Measurements from ENCODE around the gene ZNF445.

The ZNF445 gene

GRCh38 chr3:44446929-44447328 is 30.5 kb downstream of the ZNF445 start:
- Histone ChIP-seq H3K9me3 (ENCODE audit: control insufficient read depth, low read depth, low read length) (no peaks in the 10 kb centered on the region), H3K4me3 (ENCODE audit: low read length) (no peak overlapping the region), H3K27ac (ENCODE audit: low read length) (no peak overlapping the region), H3K36me3 (ENCODE audit: control insufficient read depth, low read depth, low read length) (peaks cover 69% of the 10 kb centered on the region), H3K9ac (ENCODE audit: low read length) (no peak overlapping the region), H3K4me1 (ENCODE audit: control insufficient read depth, low read depth, low read length) (no peaks in the 10 kb centered on the region), H3K27me3 (ENCODE audit: control insufficient read depth, insufficient read depth, low read length) (no peaks in the 10 kb centered on the region)

- Histone ChIP-seq H3K4me3 (ENCODE audit: low read length) (no peak overlapping the region), H3K9me3 (ENCODE audit: control insufficient read depth, low read depth, low read length) (no peaks in the 10 kb centered on the region), H3K4me1 (ENCODE audit: control insufficient read depth, low read depth, low read length) (no peaks in the 10 kb centered on the region), H3K27ac (ENCODE audit: low read length) (no peak overlapping the region), H3K9ac (ENCODE audit: low read length) (no peak overlapping the region), H3K36me3 (ENCODE audit: control insufficient read depth, low read depth, low read length) (peaks cover 69% of the 10 kb centered on the region), H3K27me3 (ENCODE audit: control insufficient read depth, insufficient read depth, low read length) (no peaks in the 10 kb centered on the region)
Measured at GRCh38 chr3:44445786-44446185, 31.7 kb downstream of the ZNF445 start.

- Histone ChIP-seq H3K36me3 (ENCODE audit: control insufficient read depth, low read depth, low read length) (peaks cover 63% of the 10 kb centered on the region), H3K27ac (ENCODE audit: low read length) (no peak overlapping the region), H3K4me3 (ENCODE audit: low read length) (no peak overlapping the region), H3K27me3 (ENCODE audit: control insufficient read depth, insufficient read depth, low read length) (no peaks in the 10 kb centered on the region), H3K9me3 (ENCODE audit: control insufficient read depth, low read depth, low read length) (no peaks in the 10 kb centered on the region), H3K4me1 (ENCODE audit: control insufficient read depth, low read depth, low read length) (no peaks in the 10 kb centered on the region), H3K9ac (ENCODE audit: low read length) (no peak overlapping the region)
Measured at GRCh38 chr3:44444896-44445691, 32.4 kb downstream of the ZNF445 start.

- H3K4me3 ChIP-seq (ENCODE audit: low read length) = no peak overlapping the region
- no peaks in the 10 kb centered on the region for H3K27me3 ChIP-seq (ENCODE audit: control insufficient read depth, insufficient read depth, low read length)
- no peaks in the 10 kb centered on the region for H3K9me3 ChIP-seq (ENCODE audit: control insufficient read depth, low read depth, low read length)
- no peaks in the 10 kb centered on the region for H3K4me1 ChIP-seq (ENCODE audit: control insufficient read depth, low read depth, low read length)
- H3K27ac ChIP-seq (ENCODE audit: low read length) = no peak overlapping the region
- H3K9ac ChIP-seq (ENCODE audit: low read length) = no peak overlapping the region
- H3K36me3 ChIP-seq (ENCODE audit: control insufficient read depth, low read depth, low read length) = peaks cover 56% of the 10 kb centered on the region
Measured at GRCh38 chr3:44444437-44444836, 33.0 kb downstream of the ZNF445 start.

DNA sequence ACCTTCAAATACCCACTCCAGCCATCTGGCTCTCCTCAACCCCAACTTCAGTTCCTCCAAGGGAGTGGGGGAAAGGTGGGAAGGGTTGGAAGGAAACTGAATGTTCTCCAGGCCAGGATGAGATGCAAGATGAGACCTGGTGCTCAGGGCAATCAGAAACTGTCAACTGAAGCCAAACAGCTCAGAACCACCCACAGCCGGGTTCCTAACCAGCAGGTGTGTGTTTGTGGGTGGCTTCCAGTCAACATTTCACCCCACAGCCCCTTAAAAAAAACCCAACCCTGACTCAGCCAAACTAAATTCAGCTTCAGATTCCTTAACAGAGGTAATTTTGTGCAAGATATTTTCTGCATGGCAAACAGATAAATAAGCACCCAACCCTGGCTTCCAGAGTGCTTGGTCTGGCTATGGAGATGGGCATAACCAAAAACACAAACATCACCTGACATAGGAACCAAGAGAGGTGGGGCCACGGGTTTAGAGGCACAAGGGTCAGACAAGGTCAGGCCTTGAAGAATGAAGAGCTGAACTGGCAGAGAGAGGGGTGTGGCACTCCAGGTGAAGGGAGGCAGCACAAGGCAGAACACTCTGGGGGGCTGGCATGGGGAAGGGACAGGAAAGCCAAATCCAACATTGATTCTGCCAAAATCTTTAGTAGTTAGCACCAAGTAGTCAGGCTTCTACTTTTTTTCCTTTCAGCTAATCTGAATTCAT is 34.7 kb downstream of the ZNF445 start:
- H3K27ac ChIP-seq (ENCODE audit: low read length) = no peak overlapping the region
- H3K36me3 ChIP-seq (ENCODE audit: control insufficient read depth, low read depth, low read length) = peaks cover 39% of the 10 kb centered on the region
- H3K4me3 ChIP-seq (ENCODE audit: low read length) = no peak overlapping the region
- no peaks in the 10 kb centered on the region for H3K9me3 ChIP-seq (ENCODE audit: control insufficient read depth, low read depth, low read length)
- H3K4me1 ChIP-seq (ENCODE audit: control insufficient read depth, low read depth, low read length) = no peaks in the 10 kb centered on the region
- no peaks in the 10 kb centered on the region for H3K27me3 ChIP-seq (ENCODE audit: control insufficient read depth, insufficient read depth, low read length)
- no peak overlapping the region for H3K9ac ChIP-seq (ENCODE audit: low read length)

DNA sequence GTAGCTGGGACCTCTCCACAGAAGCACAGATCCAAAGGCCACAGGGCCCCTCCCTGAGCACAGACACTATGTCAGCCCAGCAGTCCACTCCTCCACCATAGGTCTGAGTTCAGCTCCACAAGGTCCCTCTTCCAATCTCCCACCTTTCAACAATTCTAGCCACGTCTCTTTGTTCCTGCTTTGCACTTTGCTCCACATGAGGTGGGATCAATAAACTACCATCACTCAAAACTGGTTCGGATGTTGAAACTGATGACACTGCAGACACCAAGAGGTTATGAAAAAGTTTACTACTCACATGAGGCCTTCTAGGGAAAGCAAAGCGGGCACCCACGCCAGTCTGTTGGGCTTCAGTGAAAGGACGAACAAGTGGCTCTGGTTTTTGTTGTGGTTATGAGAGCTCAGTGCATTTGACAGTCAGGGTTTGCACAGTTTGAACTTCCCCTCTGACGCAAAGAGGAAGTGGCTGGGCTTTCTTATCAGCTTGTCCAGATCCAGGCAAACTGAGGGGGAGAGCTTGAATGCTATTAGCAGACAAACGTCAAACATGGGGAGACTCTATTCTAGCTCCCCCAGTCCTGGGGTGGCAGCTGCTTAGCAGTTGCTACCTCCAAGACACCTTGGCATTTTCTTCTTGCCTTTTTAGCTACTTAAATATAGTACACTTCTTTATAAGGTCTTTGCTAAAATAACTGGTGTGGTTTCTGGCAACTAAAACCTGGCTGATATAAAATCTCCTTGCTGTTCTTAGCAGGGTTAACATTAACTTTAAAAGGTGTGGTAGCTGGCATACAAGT is 37.8 kb downstream of the ZNF445 start:
- no peak overlapping the region for H3K9ac ChIP-seq (ENCODE audit: low read length)
- H3K27me3 ChIP-seq (ENCODE audit: control insufficient read depth, insufficient read depth, low read length) = no peaks in the 10 kb centered on the region
- H3K4me1 ChIP-seq (ENCODE audit: control insufficient read depth, low read depth, low read length) = peaks cover 4% of the 10 kb centered on the region
- no peaks in the 10 kb centered on the region for H3K9me3 ChIP-seq (ENCODE audit: control insufficient read depth, low read depth, low read length)
- H3K36me3 ChIP-seq (ENCODE audit: control insufficient read depth, low read depth, low read length) = peaks cover 11% of the 10 kb centered on the region
- no peak overlapping the region for H3K4me3 ChIP-seq (ENCODE audit: low read length)
- H3K27ac ChIP-seq (ENCODE audit: low read length) = no peak overlapping the region

GRCh38 chr3:44437800-44438199 is 39.7 kb downstream of the ZNF445 start:
- Histone ChIP-seq H3K4me1 (ENCODE audit: control insufficient read depth, low read depth, low read length) (peaks cover 4% of the 10 kb centered on the region), H3K9me3 (ENCODE audit: control insufficient read depth, low read depth, low read length) (no peaks in the 10 kb centered on the region), H3K36me3 (ENCODE audit: control insufficient read depth, low read depth, low read length) (peaks cover 10% of the 10 kb centered on the region), H3K9ac (ENCODE audit: low read length) (no peak overlapping the region), H3K27me3 (ENCODE audit: control insufficient read depth, insufficient read depth, low read length) (no peaks in the 10 kb centered on the region), H3K4me3 (ENCODE audit: low read length) (no peak overlapping the region), H3K27ac (ENCODE audit: low read length) (no peak overlapping the region)

DNA sequence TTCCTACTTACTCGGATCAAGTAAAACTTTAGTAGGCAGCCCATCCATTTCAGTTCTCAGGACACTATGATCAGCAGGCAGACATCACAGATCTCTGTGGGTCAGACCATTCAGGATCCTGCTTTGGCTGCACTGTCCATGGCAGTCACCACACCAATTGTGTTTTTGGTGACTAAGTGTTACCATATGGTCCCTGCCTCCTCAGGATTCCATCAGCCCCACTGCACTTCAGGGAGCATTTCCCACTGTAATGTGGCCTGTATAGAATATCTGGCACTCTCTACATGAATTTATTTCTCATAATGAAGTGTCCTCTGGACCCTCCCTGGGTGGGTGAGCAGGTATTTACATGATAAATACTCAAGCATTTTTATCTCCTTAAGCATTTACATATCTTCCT is 41.3 kb downstream of the ZNF445 start:
- Histone ChIP-seq H3K36me3 (ENCODE audit: control insufficient read depth, low read depth, low read length) (no peaks in the 10 kb centered on the region), H3K4me3 (ENCODE audit: low read length) (no peak overlapping the region), H3K9me3 (ENCODE audit: control insufficient read depth, low read depth, low read length) (no peaks in the 10 kb centered on the region), H3K27me3 (ENCODE audit: control insufficient read depth, insufficient read depth, low read length) (no peaks in the 10 kb centered on the region), H3K27ac (ENCODE audit: low read length) (no peak overlapping the region), H3K9ac (ENCODE audit: low read length) (no peak overlapping the region), H3K4me1 (ENCODE audit: control insufficient read depth, low read depth, low read length) (peaks cover 4% of the 10 kb centered on the region)

- Histone ChIP-seq H3K9ac (ENCODE audit: low read length) (no peak overlapping the region), H3K9me3 (ENCODE audit: control insufficient read depth, low read depth, low read length) (no peaks in the 10 kb centered on the region), H3K27ac (ENCODE audit: low read length) (no peak overlapping the region), H3K4me3 (ENCODE audit: low read length) (no peak overlapping the region), H3K27me3 (ENCODE audit: control insufficient read depth, insufficient read depth, low read length) (no peaks in the 10 kb centered on the region), H3K4me1 (ENCODE audit: control insufficient read depth, low read depth, low read length) (peaks cover 4% of the 10 kb centered on the region), H3K36me3 (ENCODE audit: control insufficient read depth, low read depth, low read length) (no peaks in the 10 kb centered on the region)
Measured at GRCh38 chr3:44434834-44435510, 42.5 kb downstream of the ZNF445 start.

GRCh38 chr3:44430466-44430865 is 47.0 kb downstream of the ZNF445 start:
- H3K9ac ChIP-seq (ENCODE audit: low read length) = no peak overlapping the region
- H3K27me3 ChIP-seq (ENCODE audit: control insufficient read depth, insufficient read depth, low read length) = no peaks in the 10 kb centered on the region
- no peak overlapping the region for H3K27ac ChIP-seq (ENCODE audit: low read length)
- no peak overlapping the region for H3K4me3 ChIP-seq (ENCODE audit: low read length)
- H3K4me1 ChIP-seq (ENCODE audit: control insufficient read depth, low read depth, low read length) = no peaks in the 10 kb centered on the region
- no peaks in the 10 kb centered on the region for H3K9me3 ChIP-seq (ENCODE audit: control insufficient read depth, low read depth, low read length)
- H3K36me3 ChIP-seq (ENCODE audit: control insufficient read depth, low read depth, low read length) = no peaks in the 10 kb centered on the region

- Histone ChIP-seq H3K36me3 (ENCODE audit: control insufficient read depth, low read depth, low read length) (no peaks in the 10 kb centered on the region), H3K4me3 (ENCODE audit: low read length) (no peak overlapping the region), H3K27ac (ENCODE audit: low read length) (no peak overlapping the region), H3K4me1 (ENCODE audit: control insufficient read depth, low read depth, low read length) (no peaks in the 10 kb centered on the region), H3K9ac (ENCODE audit: low read length) (no peak overlapping the region), H3K27me3 (ENCODE audit: control insufficient read depth, insufficient read depth, low read length) (no peaks in the 10 kb centered on the region), H3K9me3 (ENCODE audit: control insufficient read depth, low read depth, low read length) (no peaks in the 10 kb centered on the region)
Measured at GRCh38 chr3:44429459-44429858, 48.0 kb downstream of the ZNF445 start.
